ENCODE data around the gene SIRPA.

Gene SIRPA

GRCh38 chr20:1942486-1943274, 47.5 kb downstream of the SIRPA start:
- DNase-seq (ENCODE audit: low read depth) = no peak
- no peak overlapping the region for H3K4me3 ChIP-seq (ENCODE audit: low read depth, low read length)

DNA sequence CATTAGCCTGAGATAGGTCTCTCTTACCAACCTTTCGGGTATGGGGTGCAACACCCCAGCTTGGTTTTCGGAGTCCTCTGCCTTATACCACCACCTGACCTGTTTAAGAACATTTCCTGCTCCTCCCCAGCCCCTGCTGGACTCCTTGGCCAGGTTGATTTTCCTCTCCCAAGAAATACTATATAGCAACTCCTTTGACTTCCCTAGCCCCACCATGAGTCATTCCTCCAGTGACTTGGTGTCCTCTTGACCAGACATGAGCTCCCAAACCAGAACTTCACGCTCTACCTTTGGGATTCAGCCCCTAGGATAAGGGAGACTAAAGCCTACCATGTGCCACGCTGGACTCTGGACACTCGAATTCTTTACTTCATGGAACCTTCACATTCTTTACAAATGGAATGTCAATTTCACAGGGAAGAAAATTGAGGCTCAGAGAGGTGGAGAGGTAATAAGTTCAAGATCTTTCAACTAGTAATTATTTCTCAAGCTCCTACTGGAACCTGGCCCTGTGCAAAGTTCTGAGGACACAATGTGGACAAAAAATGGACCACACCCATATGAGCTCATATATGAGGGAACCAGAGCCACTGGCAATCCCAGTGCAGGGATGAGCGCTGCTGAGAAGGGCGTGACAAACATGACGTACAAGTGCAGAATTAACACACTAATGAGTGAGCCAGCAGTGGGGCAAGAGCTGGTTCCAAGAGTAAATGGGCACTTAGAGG, 48.2 kb downstream of the SIRPA start:
- no peak overlapping the region for H3K4me3 ChIP-seq (ENCODE audit: low read depth, low read length)
- DNase-seq (ENCODE audit: low read depth) = no peak

GRCh38 chr20:1944345-1945091, 49.3 kb downstream of the SIRPA start:
- DNase-seq (ENCODE audit: low read depth) = no peak
- no peak overlapping the region for H3K4me3 ChIP-seq (ENCODE audit: low read depth, low read length)

DNA sequence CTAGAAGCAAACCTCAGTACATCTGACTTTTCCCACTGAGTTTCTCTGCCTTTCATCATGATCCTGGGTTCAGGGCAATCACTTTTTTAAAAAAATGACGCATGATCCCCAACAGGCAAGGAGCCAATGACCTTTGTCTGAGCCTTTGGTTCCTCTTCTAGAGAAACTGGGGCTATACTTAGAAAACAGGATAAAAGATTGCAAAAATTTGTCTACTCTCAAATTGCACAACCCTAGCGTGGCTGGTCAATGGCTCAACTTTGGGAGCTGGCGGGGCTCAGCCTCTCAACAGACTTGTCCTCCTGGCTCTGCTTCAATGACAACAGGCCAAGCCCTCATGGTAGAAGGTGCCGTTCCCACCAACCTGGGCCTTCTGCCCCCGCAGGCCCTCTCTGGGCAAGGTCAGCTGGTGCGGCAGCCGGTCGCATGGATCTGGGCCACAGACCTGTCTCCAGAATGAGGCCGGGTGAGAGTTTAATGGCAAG, 50.0 kb downstream of the SIRPA start:
- no peak overlapping the region for H3K4me3 ChIP-seq (ENCODE audit: low read depth, low read length)
- no peak for DNase-seq (ENCODE audit: low read depth)

GRCh38 chr20:1945660-1946059, 50.5 kb downstream of the SIRPA start:
- no peak overlapping the region for H3K4me3 ChIP-seq (ENCODE audit: low read depth, low read length)
- no peak for DNase-seq (ENCODE audit: low read depth)

GRCh38 chr20:1946442-1946761, 51.2 kb downstream of the SIRPA start:
- H3K4me3 ChIP-seq (ENCODE audit: low read depth, low read length) = no peak overlapping the region
- no peak for DNase-seq (ENCODE audit: low read depth)

GRCh38 chr20:1946762-1947534, 51.7 kb downstream of the SIRPA start:
- H3K4me3 ChIP-seq (ENCODE audit: low read depth, low read length) = no peak overlapping the region
- DNase-seq (ENCODE audit: low read depth) = no peak

DNA sequence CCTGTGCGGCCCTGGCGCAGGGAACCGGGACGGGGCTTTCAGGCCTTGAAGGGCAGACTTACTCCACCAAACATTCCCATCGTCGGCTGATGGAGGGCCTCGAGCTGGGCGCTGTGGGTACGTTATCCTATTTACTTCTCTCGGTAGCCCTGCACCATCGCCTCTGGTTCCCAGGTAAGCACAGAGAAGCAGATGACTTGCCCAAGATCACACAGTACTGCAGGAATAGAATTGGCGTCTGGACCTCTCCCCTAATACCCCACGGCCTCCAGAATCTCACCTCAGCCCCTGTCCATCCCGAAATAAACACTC, 52.3 kb downstream of the SIRPA start:
- DNase-seq (ENCODE audit: low read depth) = no peak
- no peak overlapping the region for H3K4me3 ChIP-seq (ENCODE audit: low read depth, low read length)

GRCh38 chr20:1949347-1950100, 54.3 kb downstream of the SIRPA start:
- H3K4me3 ChIP-seq (ENCODE audit: low read depth, low read length) = no peak overlapping the region
- no peak for DNase-seq (ENCODE audit: low read depth)

DNA sequence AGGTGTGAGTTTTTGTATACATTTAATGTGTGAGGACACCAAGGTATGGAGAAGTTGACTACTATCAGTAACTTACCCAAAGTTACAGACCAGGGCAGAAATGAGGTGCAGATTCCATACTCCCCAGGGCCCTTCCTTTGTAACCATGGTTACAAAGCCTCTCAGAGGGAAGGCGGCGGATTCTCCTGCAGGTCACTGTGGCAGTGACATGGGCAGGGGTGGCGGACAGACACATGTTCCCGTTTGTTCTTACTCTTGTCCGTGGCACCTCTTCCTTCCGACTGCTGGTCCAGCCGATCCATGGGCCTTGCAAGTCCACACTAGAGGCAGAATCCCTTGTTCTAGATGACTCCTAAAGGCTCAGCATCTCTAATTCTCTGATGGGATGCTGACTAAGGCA, 55.6 kb downstream of the SIRPA start:
- no peak for DNase-seq (ENCODE audit: low read depth)
- no peak overlapping the region for H3K4me3 ChIP-seq (ENCODE audit: low read depth, low read length)

GRCh38 chr20:1951436-1952115, 56.4 kb downstream of the SIRPA start:
- DNase-seq (ENCODE audit: low read depth) = no peak
- no peak overlapping the region for H3K4me3 ChIP-seq (ENCODE audit: low read depth, low read length)

GRCh38 chr20:1952737-1953530, 57.7 kb downstream of the SIRPA start:
- H3K4me3 ChIP-seq (ENCODE audit: low read depth, low read length) = no peak overlapping the region
- DNase-seq (ENCODE audit: low read depth) = no peak

GRCh38 chr20:1953621-1954020, 58.4 kb downstream of the SIRPA start:
- no peak for DNase-seq (ENCODE audit: low read depth)
- H3K4me3 ChIP-seq (ENCODE audit: low read depth, low read length) = no peak overlapping the region

GRCh38 chr20:1955217-1955616, 60.0 kb downstream of the SIRPA start:
- DNase-seq (ENCODE audit: low read depth) = no peak
- no peak overlapping the region for H3K4me3 ChIP-seq (ENCODE audit: low read depth, low read length)

- H3K4me3 ChIP-seq (ENCODE audit: low read depth, low read length) = no peak overlapping the region
- no peak for DNase-seq (ENCODE audit: low read depth)
Observed at GRCh38 chr20:1958426-1958825, 63.2 kb downstream of the SIRPA start.

- no peak overlapping the region for H3K4me3 ChIP-seq (ENCODE audit: low read depth, low read length)
- no peak for DNase-seq (ENCODE audit: low read depth)
Observed at GRCh38 chr20:1959156-1959555, 63.9 kb downstream of the SIRPA start.

GRCh38 chr20:1961374-1961773, 66.2 kb downstream of the SIRPA start:
- no peak for DNase-seq (ENCODE audit: low read depth)
- no peak overlapping the region for H3K4me3 ChIP-seq (ENCODE audit: low read depth, low read length)

DNA sequence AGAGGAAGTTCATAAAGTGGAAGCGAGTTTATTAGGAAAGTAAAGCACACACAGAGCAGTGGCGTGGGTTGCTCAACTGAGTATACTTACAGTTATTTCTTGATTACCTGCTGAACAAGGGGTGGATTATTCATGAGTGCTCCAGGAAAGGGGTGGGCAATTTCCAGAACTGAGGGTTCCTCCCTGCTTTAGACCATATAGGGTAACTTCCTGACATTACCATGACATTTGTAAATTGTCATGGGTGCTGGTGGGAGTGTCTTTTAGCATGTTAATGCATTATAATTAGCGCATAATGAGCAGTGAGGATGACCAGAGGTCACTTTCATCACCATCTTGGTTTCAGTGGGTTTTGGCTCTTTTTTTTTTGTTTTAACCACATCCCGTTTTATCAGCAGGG, 68.9 kb downstream of the SIRPA start:
- no peak for DNase-seq (ENCODE audit: low read depth)
- H3K4me3 ChIP-seq (ENCODE audit: low read depth, low read length) = no peak overlapping the region

All from skeletal muscle cell (primary cell).